Osteocyte (in vitro differentiated cells): ENCODE measurements around the gene SNAPC3. TPM values are rescaled to one million over a fixed set of nuclear protein-coding genes. Genes with fewer than 3 reads are reported as not detected.

Experiments used
- DNase-seq: peaks from one replicate; pipeline ENCODE4 v3.0.0; 2021; ENCODE audit warnings: mixed read lengths; ENCODE audit not compliant: unreplicated experiment; ENCODE audit errors: extremely low spot score
- H3K27ac Mint-ChIP-seq: one replicate; pipeline ENCODE4 v1.8.0; 2021; ENCODE audit warnings: mild to moderate bottlenecking, mixed read lengths; ENCODE audit not compliant: unreplicated experiment
- H3K27me3 Mint-ChIP-seq: one replicate; pipeline ENCODE4 v1.8.0; 2021; ENCODE audit warnings: mixed read lengths; ENCODE audit not compliant: unreplicated experiment
- H3K36me3 Mint-ChIP-seq: one replicate; pipeline ENCODE4 v1.8.0; 2021; ENCODE audit warnings: mixed read lengths; ENCODE audit not compliant: unreplicated experiment
- H3K4me1 Mint-ChIP-seq: one replicate; pipeline ENCODE4 v1.8.0; 2021; ENCODE audit warnings: mixed read lengths; ENCODE audit not compliant: unreplicated experiment
- H3K4me3 Mint-ChIP-seq: one replicate; pipeline ENCODE4 v1.8.0; 2021; ENCODE audit warnings: mild to moderate bottlenecking, moderate library complexity, mixed read lengths; ENCODE audit not compliant: unreplicated experiment
- H3K9me3 Mint-ChIP-seq: one replicate; pipeline ENCODE4 v1.8.0; 2021; ENCODE audit warnings: mixed read lengths; ENCODE audit not compliant: unreplicated experiment
- total RNA-seq: library from RNA; stranded (reverse); gene quantifications from 2 replicates; pipeline ENCODE4 v1.2.1, GENCODE V29; 2021
- TF ChIP-seq, protein P1 (sequence below): fragments of 200-600 bp; sonication (generic); IDR thresholded peaks from 2 replicates; pipeline ENCODE4 v1.5.0; 2021; ENCODE audit warnings: antibody characterized with exemption, mild to moderate bottlenecking, moderate library complexity

The SNAPC3 gene
- total RNA-seq, 1 donor from 2014 or later = 36.1 TPM

- H3K4me1 Mint-ChIP-seq = peaks cover 13% of the 10 kb centered on the region
- H3K9me3 Mint-ChIP-seq = no peaks in the 10 kb centered on the region
- TF ChIP-seq, protein P1, sequence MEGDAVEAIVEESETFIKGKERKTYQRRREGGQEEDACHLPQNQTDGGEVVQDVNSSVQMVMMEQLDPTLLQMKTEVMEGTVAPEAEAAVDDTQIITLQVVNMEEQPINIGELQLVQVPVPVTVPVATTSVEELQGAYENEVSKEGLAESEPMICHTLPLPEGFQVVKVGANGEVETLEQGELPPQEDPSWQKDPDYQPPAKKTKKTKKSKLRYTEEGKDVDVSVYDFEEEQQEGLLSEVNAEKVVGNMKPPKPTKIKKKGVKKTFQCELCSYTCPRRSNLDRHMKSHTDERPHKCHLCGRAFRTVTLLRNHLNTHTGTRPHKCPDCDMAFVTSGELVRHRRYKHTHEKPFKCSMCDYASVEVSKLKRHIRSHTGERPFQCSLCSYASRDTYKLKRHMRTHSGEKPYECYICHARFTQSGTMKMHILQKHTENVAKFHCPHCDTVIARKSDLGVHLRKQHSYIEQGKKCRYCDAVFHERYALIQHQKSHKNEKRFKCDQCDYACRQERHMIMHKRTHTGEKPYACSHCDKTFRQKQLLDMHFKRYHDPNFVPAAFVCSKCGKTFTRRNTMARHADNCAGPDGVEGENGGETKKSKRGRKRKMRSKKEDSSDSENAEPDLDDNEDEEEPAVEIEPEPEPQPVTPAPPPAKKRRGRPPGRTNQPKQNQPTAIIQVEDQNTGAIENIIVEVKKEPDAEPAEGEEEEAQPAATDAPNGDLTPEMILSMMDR = no peak
- peak overlapping the region; percentile 27 for H3K27ac Mint-ChIP-seq
- H3K4me3 Mint-ChIP-seq = no peak overlapping the region
- no peak for DNase-seq
- peaks cover 48% of the 10 kb centered on the region for H3K36me3 Mint-ChIP-seq
- H3K27me3 Mint-ChIP-seq = no peaks in the 10 kb centered on the region
Observed at GRCh38 chr9:15469406-15469805, 46.7 kb downstream of the SNAPC3 start.

- H3K4me1 Mint-ChIP-seq = peaks cover 13% of the 10 kb centered on the region
- H3K36me3 Mint-ChIP-seq = peaks cover 46% of the 10 kb centered on the region
- TF ChIP-seq, protein P1 = no peak
- no peaks in the 10 kb centered on the region for H3K9me3 Mint-ChIP-seq
- H3K27ac Mint-ChIP-seq = peak overlapping the region; percentile 66
- no peak overlapping the region for H3K4me3 Mint-ChIP-seq
- DNase-seq = no peak
- no peaks in the 10 kb centered on the region for H3K27me3 Mint-ChIP-seq
Observed at GRCh38 chr9:15469862-15470261, 47.2 kb downstream of the SNAPC3 start.

GRCh38 chr9:15475923-15476536, 53.4 kb downstream of the SNAPC3 start:
- H3K4me3 Mint-ChIP-seq = no peak overlapping the region
- H3K36me3 Mint-ChIP-seq = peaks cover 35% of the 10 kb centered on the region
- no peak for DNase-seq

GRCh38 chr9:15480028-15480427, 57.4 kb downstream of the SNAPC3 start:
- no peak overlapping the region for H3K27ac Mint-ChIP-seq
- no peak overlapping the region for H3K4me3 Mint-ChIP-seq
- TF ChIP-seq, protein P1 = no peak
- peaks cover 27% of the 10 kb centered on the region for H3K36me3 Mint-ChIP-seq
- H3K27me3 Mint-ChIP-seq = no peaks in the 10 kb centered on the region
- no peaks in the 10 kb centered on the region for H3K9me3 Mint-ChIP-seq
- peaks cover 18% of the 10 kb centered on the region for H3K4me1 Mint-ChIP-seq
- DNase-seq = no peak

More at GRCh38 chr9:15475923-15476536, 53.4 kb downstream of the SNAPC3 start:
- Mint-ChIP-seq H3K27me3 (no peaks in the 10 kb centered on the region), H3K27ac (no peak overlapping the region), H3K4me1 (peaks cover 12% of the 10 kb centered on the region), H3K9me3 (no peaks in the 10 kb centered on the region)
- TF ChIP-seq, protein P1 = no peak

GRCh38 chr9:15482146-15482545, 59.5 kb downstream of the SNAPC3 start:
- no peaks in the 10 kb centered on the region for H3K9me3 Mint-ChIP-seq
- no peak for DNase-seq
- H3K27me3 Mint-ChIP-seq = no peaks in the 10 kb centered on the region
- no peak overlapping the region for H3K4me3 Mint-ChIP-seq
- TF ChIP-seq, protein P1 = no peak
- peaks cover 25% of the 10 kb centered on the region for H3K4me1 Mint-ChIP-seq
- peaks cover 25% of the 10 kb centered on the region for H3K36me3 Mint-ChIP-seq
- H3K27ac Mint-ChIP-seq = peak overlapping the region; percentile 32
